Activated CD4-positive, alpha-beta memory T cell treated with anti-CD3 and anti-CD28 coated beads for 36 hours (primary cell): ENCODE data around the gene ZFP3. TPM values are rescaled to one million over a fixed set of nuclear protein-coding genes. Genes with fewer than 3 reads are reported as not detected.

ENCODE experiments used
- CTCF ChIA-PET: fragments of 350-600 bp; sonication (Branson Sonifier 250); formaldehyde crosslinking; loops from one replicate; lab custom pipeline; 2021; ENCODE audit warnings: antibody characterized with exemption, inconsistent platforms; lab: Charles Lee
- POLR2A ChIA-PET: fragments of 350-600 bp; sonication (Branson Sonifier 250); formaldehyde crosslinking; loops from one replicate; lab custom pipeline; 2021; ENCODE audit warnings: antibody characterized with exemption; lab: Charles Lee
- DNase-seq: peaks from one replicate; pipeline ENCODE4 v3.0.0-alpha.2; 2020
- H3K27ac Mint-ChIP-seq: one replicate; pipeline ENCODE4 v1.8.0; 2021; ENCODE audit warnings: mixed read lengths
- H3K27me3 Mint-ChIP-seq: one replicate; pipeline ENCODE4 v1.8.0; 2021; ENCODE audit warnings: mixed read lengths
- H3K36me3 Mint-ChIP-seq: one replicate; pipeline ENCODE4 v1.8.0; 2021; ENCODE audit warnings: mixed read lengths
- H3K4me1 Mint-ChIP-seq: one replicate; pipeline ENCODE4 v1.8.0; 2021; ENCODE audit warnings: low read depth, mixed read lengths
- H3K4me3 Mint-ChIP-seq: one replicate; pipeline ENCODE4 v1.8.0; 2021; ENCODE audit warnings: mild to moderate bottlenecking, mixed read lengths
- H3K9me3 Mint-ChIP-seq: one replicate; pipeline ENCODE4 v1.8.0; 2021; ENCODE audit warnings: mixed read lengths
- intact Hi-C: fragments of 100-400 bp; cut with micrococcal nuclease; formaldehyde crosslinking; loops from one replicate; pipeline ENCODE4 v1.15.1; 2023
- total RNA-seq, 2 experiments: library from RNA; stranded (reverse); gene quantifications; one replicate each; pipeline ENCODE4 v1.2.3, GENCODE V29; 2021

Gene ZFP3
- total RNA-seq, 2 experiments from 2014 or later = 1.8 to 1.9 TPM

GRCh38 chr17:5077781-5078105, 524 bp upstream of the ZFP3 start:
- Mint-ChIP-seq H3K36me3 (peaks cover 2% of the 10 kb centered on the region), H3K4me1 (peaks cover 25% of the 10 kb centered on the region), H3K4me3 (peak overlapping the region; percentile 70), H3K27ac (peak overlapping the region; percentile 87), H3K9me3 (no peaks in the 10 kb centered on the region), H3K27me3 (no peaks in the 10 kb centered on the region)
- ChIA-PET POLR2A (interaction anchor here (0.5 to 1.7 kb wide), 2 partner anchors 80 kb away, joined by 3 to 5 read pairs; partner anchors contain the start of genes INCA1 and KIF1C), CTCF (interaction anchor here (1.1 to 1.6 kb wide), 3 partner anchors 46 to 111 kb away, joined by 3 to 5 read pairs (median 3); partner anchors contain the start of gene CAMTA2)
- no peak for DNase-seq
- intact Hi-C loops = no loop called here

- POLR2A ChIA-PET = no interaction called here
- H3K36me3 Mint-ChIP-seq = peaks cover 19% of the 10 kb centered on the region
- peaks cover 25% of the 10 kb centered on the region for H3K4me1 Mint-ChIP-seq
- H3K4me3 Mint-ChIP-seq = no peak overlapping the region
- peaks cover 10% of the 10 kb centered on the region for H3K9me3 Mint-ChIP-seq
- no peak for DNase-seq
- no peaks in the 10 kb centered on the region for H3K27me3 Mint-ChIP-seq
- intact Hi-C loops = no loop called here
- CTCF ChIA-PET = interaction anchor here (2.6 kb wide), 1 partner anchor 18 kb away, joined by 22 read pairs; no protein-coding TSS in a partner anchor
- H3K27ac Mint-ChIP-seq = no peak overlapping the region
Observed at GRCh38 chr17:5080591-5080990, 2.3 kb downstream of the ZFP3 start.

DNA sequence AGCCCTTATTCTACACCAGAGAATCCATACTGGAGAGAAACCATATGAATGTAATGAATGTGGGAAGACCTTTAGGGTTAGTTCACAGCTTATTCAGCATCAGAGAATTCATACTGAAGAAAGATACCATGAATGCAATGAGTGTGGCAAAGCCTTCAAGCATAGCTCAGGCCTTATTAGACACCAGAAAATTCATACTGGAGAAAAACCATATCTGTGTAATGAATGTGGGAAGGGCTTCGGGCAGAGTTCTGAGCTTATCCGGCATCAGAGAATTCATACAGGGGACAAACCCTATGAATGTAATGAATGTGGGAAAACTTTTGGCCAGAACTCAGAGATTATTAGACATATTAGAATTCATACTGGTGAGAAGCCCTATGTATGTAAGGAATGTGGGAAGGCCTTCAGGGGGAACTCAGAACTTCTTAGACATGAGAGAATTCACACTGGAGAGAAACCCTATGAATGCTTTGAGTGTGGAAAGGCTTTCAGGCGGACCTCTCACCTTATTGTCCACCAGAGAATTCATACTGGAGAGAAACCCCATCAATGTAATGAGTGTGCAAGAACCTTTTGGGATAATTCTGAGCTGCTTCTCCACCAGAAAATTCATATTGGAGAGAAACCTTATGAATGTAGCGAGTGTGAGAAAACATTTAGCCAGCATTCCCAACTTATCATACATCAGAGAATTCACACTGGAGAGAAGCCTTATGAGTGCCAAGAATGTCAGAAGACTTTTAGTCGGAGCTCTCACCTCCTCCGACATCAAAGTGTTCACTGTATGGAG, 14.1 kb downstream of the ZFP3 start:
- Mint-ChIP-seq H3K27me3 (peaks cover 15% of the 10 kb centered on the region), H3K9me3 (peaks cover 89% of the 10 kb centered on the region), H3K27ac (no peak overlapping the region), H3K36me3 (peaks cover 83% of the 10 kb centered on the region), H3K4me1 (peaks cover 8% of the 10 kb centered on the region), H3K4me3 (no peak overlapping the region)
- ChIA-PET POLR2A (no interaction called here), CTCF (no interaction called here)
- intact Hi-C loops = no loop called here
- no peak for DNase-seq

- peaks cover 43% of the 10 kb centered on the region for H3K36me3 Mint-ChIP-seq
- no peak for DNase-seq
- H3K4me1 Mint-ChIP-seq = peaks cover 7% of the 10 kb centered on the region
- H3K4me3 Mint-ChIP-seq = no peak overlapping the region
- H3K27ac Mint-ChIP-seq = no peak overlapping the region
- intact Hi-C loops = no loop called here
- peaks cover 16% of the 10 kb centered on the region for H3K27me3 Mint-ChIP-seq
- POLR2A ChIA-PET = interaction anchor here (0.6 to 1.0 kb wide), 2 partner anchors 85 to 175 kb away, joined by 3 read pairs; no protein-coding TSS in a partner anchor
- CTCF ChIA-PET = no interaction called here
- H3K9me3 Mint-ChIP-seq = peaks cover 50% of the 10 kb centered on the region
Observed at GRCh38 chr17:5096731-5097100, 18.4 kb downstream of the ZFP3 start.

DNA sequence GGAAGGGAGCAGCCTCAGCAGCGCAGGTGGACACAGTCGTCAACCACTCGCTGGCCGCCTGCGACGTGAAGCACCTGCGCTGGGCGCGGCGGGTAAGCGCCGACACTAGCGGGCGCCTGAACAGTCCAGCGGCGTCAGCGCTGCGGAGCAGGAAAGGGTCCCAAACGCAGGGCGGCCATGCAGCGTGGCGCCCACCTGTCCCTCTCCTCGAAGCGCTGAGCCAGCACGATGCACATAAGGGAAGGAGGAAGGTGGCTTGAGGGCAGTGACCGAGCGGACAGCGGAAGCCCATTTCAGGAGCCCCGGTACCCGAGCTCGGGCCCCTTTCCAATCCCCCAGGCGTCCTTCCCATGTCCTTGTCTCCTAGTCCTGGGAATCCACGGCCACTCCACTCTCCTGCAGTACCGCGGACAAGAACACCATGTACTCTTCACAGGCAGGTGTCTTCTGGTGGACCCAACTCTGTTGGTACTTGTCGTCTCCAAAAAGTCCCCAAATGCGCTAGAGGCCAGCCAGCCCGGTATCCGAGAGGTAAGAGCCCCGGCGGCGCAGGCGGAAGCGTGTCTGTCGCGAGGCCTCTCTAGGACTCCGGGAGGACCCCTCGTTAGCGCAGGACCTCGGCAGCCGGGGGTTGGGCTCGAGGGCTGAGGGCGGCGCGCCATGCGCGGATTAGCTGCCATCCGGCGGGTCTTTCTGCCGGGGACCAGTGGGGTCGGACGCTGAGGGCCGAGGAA, 19.0 kb downstream of the ZFP3 start:
- ChIA-PET POLR2A (interaction anchor here (0.6 to 1.0 kb wide), 2 partner anchors 84 to 175 kb away, joined by 3 read pairs; no protein-coding TSS in a partner anchor), CTCF (no interaction called here)
- no peak overlapping the region for H3K27ac Mint-ChIP-seq
- peak overlapping the region; percentile 53 for H3K4me3 Mint-ChIP-seq
- DNase-seq = peak; percentile 33
- H3K9me3 Mint-ChIP-seq = peaks cover 45% of the 10 kb centered on the region
- H3K4me1 Mint-ChIP-seq = peaks cover 7% of the 10 kb centered on the region
- H3K27me3 Mint-ChIP-seq = peaks cover 16% of the 10 kb centered on the region
- intact Hi-C loops = no loop called here
- peaks cover 38% of the 10 kb centered on the region for H3K36me3 Mint-ChIP-seq

GRCh38 chr17:5099271-5099670, 21.0 kb downstream of the ZFP3 start:
- ChIA-PET CTCF (no interaction called here), POLR2A (no interaction called here)
- Mint-ChIP-seq H3K36me3 (peaks cover 31% of the 10 kb centered on the region), H3K4me1 (peaks cover 7% of the 10 kb centered on the region), H3K9me3 (peaks cover 25% of the 10 kb centered on the region), H3K27me3 (peaks cover 16% of the 10 kb centered on the region), H3K4me3 (no peak overlapping the region), H3K27ac (no peak overlapping the region)
- DNase-seq = no peak
- intact Hi-C loops = no loop called here

GRCh38 chr17:5100832-5101231, 22.6 kb downstream of the ZFP3 start:
- Mint-ChIP-seq H3K27me3 (peaks cover 15% of the 10 kb centered on the region), H3K9me3 (peaks cover 22% of the 10 kb centered on the region), H3K4me1 (peaks cover 7% of the 10 kb centered on the region), H3K4me3 (no peak overlapping the region), H3K27ac (no peak overlapping the region), H3K36me3 (peaks cover 32% of the 10 kb centered on the region)
- intact Hi-C loops = no loop called here
- POLR2A ChIA-PET = no interaction called here
- no peak for DNase-seq
- CTCF ChIA-PET = interaction anchor here (1.0 kb wide), 1 partner anchor 136 kb away, joined by 3 read pairs; no protein-coding TSS in a partner anchor

DNA sequence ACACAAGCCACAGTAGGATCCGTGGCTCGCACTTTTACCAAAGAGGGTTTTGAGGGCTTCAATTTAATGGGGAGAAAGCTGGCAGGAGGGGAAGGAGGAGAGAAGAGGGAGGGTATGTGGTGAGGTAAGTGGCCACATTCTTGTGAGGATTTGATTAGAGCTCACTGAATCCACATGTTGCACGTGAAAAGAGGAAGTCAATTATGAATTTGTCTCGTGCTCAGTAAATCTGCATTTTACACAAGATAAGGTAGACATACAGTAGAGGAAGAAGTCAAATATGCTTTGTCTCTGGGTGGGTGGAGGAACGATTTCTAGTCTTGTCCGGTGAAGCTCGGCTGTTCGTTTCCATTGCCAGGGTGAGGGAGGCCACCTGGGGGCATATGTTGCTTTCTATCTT, 32.5 kb downstream of the ZFP3 start:
- ChIA-PET POLR2A (interaction anchor here (1.4 to 3.4 kb wide), 2 partner anchors 32 to 80 kb away, joined by 4 to 13 read pairs; partner anchors contain the start of gene ZFP3), CTCF (interaction anchor here (1.2 to 1.9 kb wide), 3 partner anchors 32 to 202 kb away, joined by 4 to 7 read pairs (median 5); partner anchors contain the start of genes ZFP3 and ZNF594)
- Mint-ChIP-seq H3K36me3 (peaks cover 59% of the 10 kb centered on the region), H3K4me1 (peaks cover 27% of the 10 kb centered on the region), H3K4me3 (peak overlapping the region; percentile 78), H3K27ac (peak overlapping the region; percentile 35), H3K27me3 (peaks cover 9% of the 10 kb centered on the region), H3K9me3 (peaks cover 11% of the 10 kb centered on the region)
- DNase-seq = peak; percentile 21
- intact Hi-C loops = loop anchor here (2.0 kb wide), 1 partner anchor 80 kb away; the partner anchor contains the start of gene ZNF594

DNA sequence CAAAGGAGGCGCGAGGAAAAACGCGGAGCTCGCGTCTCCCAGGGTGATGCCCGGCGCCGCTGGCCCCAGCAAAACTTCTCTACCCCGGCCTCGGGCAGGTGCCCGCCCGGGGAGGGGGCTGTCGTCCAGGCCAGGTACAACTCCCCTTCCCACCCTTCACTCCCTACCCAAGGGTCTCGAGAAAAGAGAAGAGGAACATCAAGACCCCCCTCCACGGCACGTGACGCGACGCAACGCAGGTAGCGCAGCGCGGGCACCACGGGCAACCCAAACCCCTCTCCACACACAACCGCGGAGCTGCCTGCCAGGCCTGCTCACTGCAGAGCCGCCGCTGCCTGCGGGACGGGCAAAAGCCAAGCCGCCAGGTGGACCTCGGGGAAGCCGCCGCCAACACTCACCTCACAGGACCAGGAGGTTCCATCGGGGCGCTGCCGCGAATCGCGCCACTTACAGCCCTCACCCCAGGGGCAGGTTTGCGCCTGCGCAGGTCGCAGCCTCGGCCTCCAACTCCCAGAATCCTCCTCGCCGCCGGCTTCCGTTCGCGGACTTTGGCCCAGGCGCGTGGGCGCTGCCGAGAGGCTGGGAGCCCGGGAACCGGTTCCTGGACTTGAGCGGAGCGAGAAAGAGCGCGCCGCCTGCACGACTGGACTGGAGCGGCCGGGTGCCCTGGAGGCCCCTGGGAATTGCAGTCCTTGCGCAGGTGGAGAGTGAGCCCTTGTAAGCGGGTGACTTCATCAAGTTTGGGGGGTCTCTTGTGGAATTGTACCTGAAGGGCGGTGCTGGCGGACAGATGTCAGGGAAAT, 33.3 kb downstream of the ZFP3 start, which contains the start of gene ZNF232:
Gene ZNF232, minus strand, starts transcription at position 477 of the 803 bp plus-strand sequence. Its CDS starts 56 bp downstream, at position 421.
- intact Hi-C loops = loop anchor here (2.0 kb wide), 2 partner anchors 79 to 81 kb away; partner anchors contain the start of gene ZNF594

GRCh38 chr17:5115673-5116651, 37.7 kb downstream of the ZFP3 start, which contains the start of gene USP6:
TSS of gene USP6 (plus strand) at chr17:5116032. CDS start at chr17:5130368, 14,336 bp downstream.
- Mint-ChIP-seq H3K4me3 (no peak within 1 kb of the TSS), H3K36me3 (peaks cover 21% of the 10 kb centered on the region), H3K4me1 (peaks cover 8% of the 10 kb centered on the region), H3K27ac (no peak within 1 kb of the TSS), H3K27me3 (peaks cover 24% of the 10 kb centered on the region), H3K9me3 (no peaks in the 10 kb centered on the region)
- POLR2A ChIA-PET = no interaction called here
- intact Hi-C loops = no loop called here
- CTCF ChIA-PET = no interaction called here
- no peak for DNase-seq

More for the DNA sequence above, 33.3 kb downstream of the ZFP3 start, which contains the start of gene ZNF232:
- Mint-ChIP-seq H3K36me3 (peaks cover 51% of the 10 kb centered on the region), H3K4me3 (peak within 1 kb of the TSS; percentile 78), H3K4me1 (peaks cover 27% of the 10 kb centered on the region), H3K27ac (peak within 1 kb of the TSS; percentile 35), H3K9me3 (peaks cover 3% of the 10 kb centered on the region), H3K27me3 (peaks cover 14% of the 10 kb centered on the region)
- CTCF ChIA-PET = interaction anchor here (0.6 to 1.9 kb wide), 4 partner anchors 33 to 203 kb away, joined by 3 to 7 read pairs (median 4); partner anchors contain the start of gene ZFP3
- POLR2A ChIA-PET = interaction anchor here (0.6 to 3.4 kb wide), 3 partner anchors 33 to 171 kb away, joined by 4 to 13 read pairs (median 4); partner anchors contain the start of gene ZFP3
- DNase-seq = peak; percentile 96
